DMS 273 treated with DMSO at 0.1 percent for 48 hours (cell line): ENCODE results near the gene MTARC2.

Source experiments
- DNase-seq: peaks from one replicate; lab custom pipeline; 2025; lab: John Stamatoyannopoulos, UW

MTARC2 gene

DNA sequence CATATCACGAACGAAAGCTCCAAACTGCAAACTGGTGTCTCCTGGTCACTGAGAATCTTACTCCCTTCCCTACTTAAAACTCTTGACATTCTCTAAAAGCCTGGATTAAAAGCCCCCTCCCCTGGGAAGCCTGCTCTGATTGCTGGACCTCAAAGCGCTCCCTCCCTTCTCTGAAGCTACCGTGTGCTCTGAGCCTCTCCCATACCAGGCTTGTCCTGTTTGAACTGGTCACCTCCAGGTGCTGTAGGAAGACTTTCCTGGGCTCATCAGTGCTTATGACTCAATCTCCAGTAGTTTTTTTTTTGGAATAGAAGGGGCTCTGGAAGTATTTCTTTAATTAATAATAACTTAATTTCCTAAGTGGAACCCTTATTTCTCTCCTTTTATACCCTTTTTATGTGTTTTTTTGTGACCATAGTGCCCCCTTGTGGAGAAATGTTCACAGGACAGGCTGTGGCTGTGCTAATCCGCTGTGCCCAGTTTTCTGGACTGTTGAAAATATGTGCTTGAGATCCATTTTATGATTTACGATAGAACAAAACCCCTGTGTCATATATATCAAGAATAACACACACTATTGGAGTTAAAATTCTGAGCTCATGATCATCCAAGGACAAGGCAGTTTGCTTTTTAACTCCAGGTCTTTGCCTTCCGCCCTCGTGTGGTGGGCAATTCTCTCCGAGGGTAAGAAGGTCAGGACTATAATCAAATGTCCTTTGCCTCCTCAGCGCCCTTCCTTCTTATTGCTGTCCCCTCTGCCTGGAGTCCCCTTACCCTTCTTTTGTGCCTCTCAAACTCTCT, 55.5 kb downstream of the MTARC2 start:
- no peak for DNase-seq

- no peak for DNase-seq
Measured at GRCh38 chr1:220804202-220804586, 56.1 kb downstream of the MTARC2 start.

- DNase-seq, result no peak
Measured at GRCh38 chr1:220806408-220806807, 58.3 kb downstream of the MTARC2 start.

- DNase-seq, result no peak
Measured at GRCh38 chr1:220807726-220808125, 59.6 kb downstream of the MTARC2 start.

DNA sequence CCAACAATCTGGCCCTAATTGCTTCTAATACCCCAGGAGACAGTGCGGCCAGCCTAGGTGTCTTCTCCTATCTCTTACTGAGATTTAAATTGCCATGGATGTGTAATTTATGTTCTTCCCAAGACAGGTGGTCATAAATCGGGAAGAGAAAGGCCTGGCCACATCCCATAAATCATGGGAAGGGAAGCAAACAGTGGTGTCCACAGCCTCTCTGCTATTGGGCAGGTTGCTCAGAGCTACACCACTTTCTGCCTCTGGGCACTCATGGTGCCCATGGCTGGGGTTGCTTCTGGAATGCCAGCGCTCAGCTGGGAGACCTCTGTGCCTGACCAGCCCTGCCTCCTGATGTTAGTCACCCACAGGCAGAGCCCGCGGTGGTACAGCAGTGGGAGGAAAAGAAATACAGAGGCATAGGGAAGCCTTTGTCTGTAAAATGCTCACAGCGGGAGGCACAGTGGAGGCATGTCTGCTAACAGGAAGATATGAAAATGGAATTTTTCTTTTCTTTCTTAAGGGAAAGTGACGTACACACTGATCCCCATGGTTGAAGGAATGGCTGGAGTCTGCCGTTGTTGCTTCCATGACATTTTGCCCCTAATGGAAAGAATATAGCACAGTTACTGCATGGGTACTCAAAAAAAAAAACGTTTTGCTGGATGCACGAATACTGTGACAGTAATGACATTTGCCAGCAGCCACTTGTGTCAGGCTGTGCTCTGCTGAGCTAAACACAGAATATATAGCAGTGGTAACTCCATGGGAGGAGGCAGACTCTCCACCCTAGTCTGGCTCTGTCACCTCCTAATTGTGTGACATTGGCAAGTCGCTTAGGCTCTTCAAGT, 60.4 kb downstream of the MTARC2 start:
- no peak for DNase-seq

- DNase-seq, result no peak
Measured at GRCh38 chr1:220809187-220809550, 61.0 kb downstream of the MTARC2 start.

GRCh38 chr1:220809704-220810103, 61.6 kb downstream of the MTARC2 start:
- no peak for DNase-seq

- no peak for DNase-seq
Measured at GRCh38 chr1:220810179-220810653, 62.1 kb downstream of the MTARC2 start.

- DNase-seq, result no peak
Measured at GRCh38 chr1:220810963-220811362, 62.8 kb downstream of the MTARC2 start.

- DNase-seq, result no peak
Measured at GRCh38 chr1:220811695-220812094, 63.6 kb downstream of the MTARC2 start.

GRCh38 chr1:220812308-220812707, 64.2 kb downstream of the MTARC2 start:
- DNase-seq, result no peak

GRCh38 chr1:220813013-220813412, 64.9 kb downstream of the MTARC2 start:
- no peak for DNase-seq

DNA sequence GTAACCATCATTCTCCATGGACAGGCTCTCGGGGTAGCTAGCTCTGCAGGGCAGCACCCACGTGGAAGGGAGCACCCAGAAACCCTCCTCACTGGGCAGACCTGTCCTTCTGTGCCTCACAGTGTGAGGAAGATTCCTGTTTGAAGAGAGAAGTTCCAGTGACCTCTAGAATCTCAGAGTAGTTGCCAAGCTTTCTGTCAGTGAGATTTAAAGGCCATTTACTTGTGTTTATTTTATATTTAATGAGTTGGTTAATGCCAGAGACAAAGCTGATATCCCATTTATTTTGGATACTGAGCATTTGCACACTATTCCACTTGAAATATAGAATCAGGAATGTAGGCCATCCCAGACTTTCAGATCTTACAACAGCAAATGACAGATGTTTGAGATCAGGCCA, 67.3 kb downstream of the MTARC2 start:
- no peak for DNase-seq

- no peak for DNase-seq
Measured at GRCh38 chr1:220817907-220818306, 69.8 kb downstream of the MTARC2 start.

GRCh38 chr1:220818421-220819173, 70.5 kb downstream of the MTARC2 start:
- DNase-seq, result no peak

GRCh38 chr1:220819467-220820026, 71.4 kb downstream of the MTARC2 start:
- no peak for DNase-seq

- no peak for DNase-seq
Measured at GRCh38 chr1:220824031-220824989, 76.2 kb downstream of the MTARC2 start.

- DNase-seq, result no peak
Measured at GRCh38 chr1:220825819-220826551, 77.9 kb downstream of the MTARC2 start.

DNA sequence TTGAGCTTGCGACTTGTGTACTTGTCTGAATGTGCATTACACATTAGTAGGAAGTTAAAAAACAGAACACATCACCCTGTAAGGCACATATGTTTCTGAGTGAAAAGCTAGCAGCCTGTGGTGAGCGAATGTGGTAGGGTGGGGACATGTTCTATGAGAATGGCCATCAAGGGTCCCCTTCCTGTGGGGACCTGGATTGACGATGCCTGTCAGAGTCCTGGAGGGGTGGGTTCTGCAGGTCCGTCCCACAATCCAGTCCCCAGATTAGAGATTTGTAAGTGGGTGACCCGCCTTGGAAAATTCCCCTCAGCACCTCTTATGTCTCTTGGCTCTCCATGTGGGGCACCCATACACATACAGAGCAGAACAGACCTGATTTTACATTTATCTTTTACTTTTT, 78.6 kb downstream of the MTARC2 start:
- DNase-seq, result no peak
